HG02588 (cell line): ENCODE data around the gene GNPDA1.

Source experiments
- ATAC-seq: cut with Tn5 transposase; IDR thresholded peaks from one replicate; pipeline ENCODE4 v1.9.1; 2021; ENCODE audit warnings: mild to moderate bottlenecking, moderate library complexity; ENCODE audit not compliant: unreplicated experiment

The GNPDA1 gene

DNA sequence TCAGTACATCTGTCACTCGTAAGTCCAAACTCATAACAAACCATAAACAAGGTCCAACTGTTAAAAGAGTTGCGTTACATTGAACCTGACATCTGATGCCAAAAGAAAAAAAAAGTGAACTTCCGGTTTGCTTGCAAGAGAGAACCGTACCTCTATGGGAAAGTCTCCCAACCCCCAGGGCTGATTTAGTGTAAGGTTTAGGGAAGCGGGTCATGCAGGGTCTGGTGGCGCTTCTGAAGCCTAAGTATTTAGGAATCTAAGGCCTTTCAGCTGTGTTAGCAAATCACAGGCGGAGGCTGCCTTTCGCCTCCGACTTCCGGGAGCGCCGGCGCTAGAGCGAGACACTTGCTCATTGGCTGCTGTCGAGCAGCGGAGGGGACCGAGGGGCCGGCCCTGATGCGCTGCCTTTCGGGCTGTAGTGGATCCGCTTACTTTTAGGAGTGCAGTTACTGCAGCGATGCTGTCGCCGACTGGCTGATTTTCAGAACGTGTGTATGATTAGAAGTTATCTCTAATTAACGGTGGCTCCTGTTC lies 12.0 kb upstream of the GNPDA1 start:
- ATAC-seq, result peak; percentile 100

DNA sequence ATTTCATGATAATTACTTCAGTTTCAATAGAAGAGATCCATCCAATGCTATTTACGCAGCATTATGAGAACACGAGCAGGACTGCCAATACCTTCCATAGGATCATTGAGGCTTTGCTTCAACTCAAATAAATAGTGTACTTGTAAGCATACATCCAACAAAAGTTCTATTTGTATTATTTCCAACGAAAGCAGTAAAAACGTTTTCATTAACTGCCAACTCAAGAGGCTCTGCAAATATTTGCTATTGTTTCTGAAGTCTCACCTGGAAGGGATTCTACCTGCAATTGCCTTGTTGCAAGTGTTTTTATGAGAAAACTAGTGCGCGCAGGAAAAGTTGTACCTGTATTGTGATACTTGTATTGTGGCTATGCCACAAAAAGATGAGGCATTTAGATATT lies 11.0 kb upstream of the GNPDA1 start:
- no peak for ATAC-seq

DNA sequence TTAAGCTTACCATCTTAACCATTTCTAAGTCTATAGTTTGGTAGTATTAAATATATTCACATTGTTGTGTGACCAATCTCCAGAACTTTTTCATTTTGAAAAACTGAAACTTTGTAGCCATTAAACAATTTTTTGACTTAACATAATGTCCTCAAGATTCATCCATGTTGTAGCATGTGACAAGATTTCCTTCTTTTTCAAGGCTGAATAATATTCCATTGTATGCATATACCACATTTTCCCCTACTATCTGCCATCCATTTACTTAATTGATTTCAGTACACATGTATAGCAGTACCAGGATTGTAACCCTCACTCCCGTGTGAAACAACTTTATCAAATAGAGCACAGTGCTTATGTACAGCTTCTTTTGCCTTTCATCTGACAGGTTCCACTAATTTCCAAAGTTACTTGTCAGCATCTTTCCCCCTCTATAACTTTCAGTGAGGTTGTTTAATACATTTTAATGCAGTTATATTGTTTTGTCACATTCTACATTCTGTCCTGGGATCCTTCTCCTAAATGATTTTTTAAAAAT lies 7.4 kb upstream of the GNPDA1 start:
- no peak for ATAC-seq

DNA sequence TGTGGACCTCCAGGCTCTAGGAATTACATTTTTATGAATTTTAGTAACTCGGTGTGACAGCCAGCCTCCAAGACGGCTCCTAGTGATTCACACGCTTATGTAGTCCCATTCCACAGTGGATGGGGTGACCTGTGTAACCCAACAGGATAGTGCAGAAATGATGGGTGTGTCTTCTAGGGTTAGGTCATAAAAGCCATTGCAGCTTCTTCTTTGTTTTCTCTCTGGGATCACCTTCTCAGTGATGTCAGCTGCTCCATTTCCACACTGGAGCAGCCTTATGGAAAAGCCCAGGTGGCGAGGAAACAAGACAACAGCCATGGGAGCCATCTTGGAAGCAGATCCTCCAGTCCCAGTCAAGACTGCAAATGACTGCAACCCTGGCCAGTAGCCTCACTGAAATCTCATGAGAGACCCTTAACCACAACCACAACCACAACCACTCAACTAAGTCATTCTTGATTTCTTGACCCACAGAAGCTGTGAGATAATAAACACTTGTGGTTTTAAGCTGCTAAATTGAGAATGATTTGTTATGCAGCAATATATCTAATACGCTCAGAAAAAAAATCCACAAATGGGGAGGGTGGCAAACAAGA lies 5.1 kb upstream of the GNPDA1 start:
- no peak for ATAC-seq

DNA sequence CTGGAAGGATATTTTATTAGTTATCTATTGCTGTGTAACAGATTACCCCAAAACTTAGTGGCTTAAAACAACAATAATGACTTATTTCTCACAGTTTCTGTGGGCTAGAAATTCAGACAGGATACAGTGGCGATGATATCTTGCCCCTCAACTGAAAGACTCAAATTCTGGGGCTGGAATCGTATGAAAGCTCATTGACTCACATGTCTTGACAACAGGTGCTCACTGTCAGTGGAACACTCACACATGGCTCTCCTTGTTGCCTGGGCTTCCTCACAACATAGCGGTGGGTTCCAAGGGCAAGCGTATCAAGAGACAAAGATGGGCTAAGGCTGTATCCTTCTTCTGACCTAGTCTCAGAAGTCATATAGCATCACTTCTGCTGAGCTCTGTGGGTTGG lies 3.7 kb upstream of the GNPDA1 start:
- no peak for ATAC-seq

DNA sequence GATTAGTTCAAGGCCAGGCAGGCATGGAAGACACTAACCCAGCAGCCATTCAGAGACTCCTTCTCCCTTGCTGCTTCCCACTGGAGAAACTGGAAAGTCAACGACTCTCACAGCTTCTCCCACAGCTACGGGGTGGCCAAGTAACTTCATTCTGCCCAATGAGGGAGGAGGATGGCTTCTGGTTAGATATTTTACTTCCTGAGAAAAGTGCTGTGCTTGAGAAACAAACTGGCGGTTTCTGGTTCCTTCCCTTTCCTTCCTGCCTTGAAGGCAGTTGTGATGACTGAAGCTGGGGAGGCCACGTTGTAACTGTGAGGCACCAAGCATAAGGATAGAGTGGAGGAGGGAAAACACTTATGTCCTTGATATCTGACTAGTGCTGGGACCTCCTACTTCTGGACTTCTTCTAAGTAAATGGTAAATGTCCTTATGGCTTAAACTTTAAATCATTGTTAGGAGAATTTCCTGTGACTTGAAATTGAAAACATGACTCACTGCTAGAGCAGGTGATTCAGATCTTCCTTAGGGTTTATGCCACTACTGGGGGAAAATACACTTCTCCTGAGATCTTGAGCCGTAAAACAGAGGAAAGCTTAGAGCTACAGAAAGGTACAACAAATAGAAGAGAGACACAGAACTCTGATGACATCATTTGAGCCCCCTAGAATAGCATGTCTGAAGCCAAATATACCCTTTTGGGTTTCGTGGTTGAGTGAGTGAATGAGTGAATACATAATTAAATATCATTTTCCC lies 3.1 kb upstream of the GNPDA1 start:
- no peak for ATAC-seq

DNA sequence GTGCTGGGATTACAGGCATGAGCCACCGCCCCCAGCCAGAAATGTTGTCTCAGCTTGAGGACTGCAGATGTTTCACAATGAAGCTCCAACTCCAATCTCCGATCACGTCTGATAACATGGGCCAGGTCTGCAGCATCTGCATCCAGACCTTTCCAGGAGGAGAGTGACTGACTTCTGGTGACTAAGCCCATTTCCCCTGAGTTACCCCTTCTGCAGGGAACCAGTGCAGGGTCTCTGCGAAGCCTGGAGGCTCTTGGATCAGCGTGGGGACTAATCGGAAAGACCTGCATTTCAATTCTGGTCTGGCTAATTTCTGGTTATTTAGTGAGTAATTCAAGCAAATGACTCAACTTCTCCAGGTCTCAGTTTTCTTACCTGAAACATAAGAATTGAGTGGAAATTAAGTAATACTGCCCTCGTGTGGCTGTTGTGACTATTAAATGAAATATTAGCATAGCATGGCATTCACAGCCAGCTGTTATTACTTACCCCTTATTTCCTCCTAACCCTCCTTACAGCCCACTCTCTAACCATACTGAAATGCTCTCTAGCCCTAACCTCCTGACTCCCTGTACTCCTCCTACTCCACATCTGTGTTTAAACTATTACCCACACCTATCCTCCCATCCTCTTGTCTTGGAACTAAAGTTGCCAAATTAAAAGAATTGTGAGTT lies 2.2 kb upstream of the GNPDA1 start:
- no peak for ATAC-seq

DNA sequence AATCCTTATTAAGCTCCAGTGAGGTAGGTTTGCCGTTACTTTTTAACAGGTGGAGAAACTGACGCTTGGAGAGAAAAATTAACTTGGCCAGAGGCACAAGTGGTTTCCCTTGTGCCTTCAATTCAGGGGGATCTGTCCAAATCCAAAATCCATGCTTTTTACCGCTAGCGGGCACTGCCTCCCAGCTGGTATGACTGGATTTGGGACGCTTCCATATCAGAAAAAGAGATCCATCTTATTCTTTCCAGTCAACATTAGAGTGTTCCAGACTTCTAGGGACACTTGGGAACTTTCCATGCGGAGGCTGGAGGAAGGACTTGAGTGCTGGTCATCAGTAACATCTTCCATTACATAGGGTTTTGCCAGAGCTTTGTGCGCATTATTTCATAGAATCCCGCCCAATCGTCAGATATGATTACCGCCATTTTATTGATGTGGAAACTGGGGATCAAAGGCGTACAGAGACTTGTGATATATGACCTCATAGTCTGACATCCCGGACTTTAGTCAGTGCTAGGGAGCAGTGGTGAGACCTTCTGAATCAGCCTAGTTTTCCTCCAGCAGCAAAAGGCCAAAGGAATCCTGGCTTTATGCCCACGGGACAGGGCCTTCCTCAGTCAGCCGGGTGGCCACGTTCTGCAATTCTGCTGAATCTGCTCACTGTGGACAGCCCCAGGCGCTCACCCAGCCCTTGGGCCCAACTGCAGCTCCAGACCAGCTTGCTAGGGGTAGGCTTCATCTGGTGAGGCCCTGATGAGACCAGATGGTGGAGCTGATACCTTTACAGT lies 1.1 kb upstream of the GNPDA1 start:
- no peak for ATAC-seq

DNA sequence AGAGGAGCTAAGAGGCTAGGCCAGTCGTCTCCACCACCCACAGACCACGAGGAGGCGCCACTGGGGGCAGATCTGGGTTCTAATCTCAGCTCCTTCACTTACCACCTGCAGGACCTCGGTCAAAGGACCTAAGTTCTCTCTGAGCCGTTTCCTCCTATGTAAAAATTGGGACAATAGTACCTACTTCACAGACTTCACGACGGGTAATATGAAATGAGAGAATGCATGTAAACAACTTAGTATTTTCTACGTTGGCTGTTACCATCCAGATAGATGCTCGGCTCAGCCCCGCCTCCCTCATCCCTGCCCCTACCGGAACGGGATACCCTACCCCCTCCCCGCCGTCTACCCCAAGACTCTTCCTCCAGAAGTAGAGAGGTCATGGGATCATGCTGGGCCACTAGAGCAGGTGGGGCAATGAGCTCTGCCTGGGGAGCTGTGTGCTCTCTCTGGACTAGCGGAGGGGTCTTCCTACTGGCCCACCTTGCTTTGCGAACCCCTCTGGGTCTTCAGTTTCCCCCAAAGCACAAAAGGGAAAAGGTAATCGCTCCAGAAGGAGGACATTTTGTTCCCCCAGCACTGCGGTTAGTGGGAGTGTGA lies 541 bp downstream of the GNPDA1 start:
- ATAC-seq, result no peak

DNA sequence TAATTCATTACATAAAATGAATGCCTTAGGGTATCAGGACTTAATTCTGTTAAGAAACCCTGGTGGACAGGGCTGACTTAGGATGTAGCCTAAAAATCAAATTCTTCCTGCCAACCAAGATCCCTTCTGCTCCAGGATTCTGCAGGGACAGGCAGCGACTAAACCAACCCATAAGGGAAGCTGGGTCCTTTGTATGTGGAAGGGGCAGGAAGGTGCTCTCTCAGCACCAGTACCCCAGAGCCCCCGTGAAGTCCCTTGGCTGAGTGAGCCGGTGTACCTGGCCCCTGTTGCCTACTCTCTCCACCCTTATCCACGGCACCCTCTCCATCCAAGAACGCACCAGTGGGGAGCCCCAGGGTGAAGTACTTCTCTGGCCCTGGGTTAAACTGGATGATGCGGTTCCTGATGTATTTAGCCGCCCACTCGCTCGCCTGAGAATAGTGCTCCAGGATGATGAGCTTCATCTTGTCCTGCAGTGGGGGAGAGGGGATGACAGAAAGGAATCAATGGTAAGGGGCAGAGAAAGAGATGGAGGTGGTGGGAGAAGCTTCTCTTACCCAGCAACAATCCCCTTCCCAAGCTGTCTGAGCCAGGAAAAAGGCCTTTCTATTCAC lies 1.1 kb downstream of the GNPDA1 start:
- no peak for ATAC-seq

DNA sequence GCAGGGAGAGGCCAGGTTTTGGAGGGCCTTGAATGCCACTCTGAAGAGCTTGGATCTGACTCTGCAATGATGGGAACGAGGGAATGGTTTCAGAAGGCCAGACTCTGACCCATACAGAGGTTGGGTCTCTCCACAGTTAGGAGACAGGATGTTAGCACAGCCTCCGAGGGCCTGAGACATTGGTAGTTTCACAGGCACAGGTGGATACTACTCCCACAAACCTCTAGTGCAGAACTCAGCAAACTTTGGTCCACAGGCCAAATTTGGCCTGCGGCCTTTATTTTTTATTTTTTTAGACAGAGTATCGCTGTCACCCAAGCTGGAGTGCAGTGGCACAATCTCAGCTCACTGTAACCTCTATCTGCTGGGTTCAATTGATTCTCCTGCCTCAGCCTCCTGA lies 2.9 kb downstream of the GNPDA1 start:
- ATAC-seq, result no peak

DNA sequence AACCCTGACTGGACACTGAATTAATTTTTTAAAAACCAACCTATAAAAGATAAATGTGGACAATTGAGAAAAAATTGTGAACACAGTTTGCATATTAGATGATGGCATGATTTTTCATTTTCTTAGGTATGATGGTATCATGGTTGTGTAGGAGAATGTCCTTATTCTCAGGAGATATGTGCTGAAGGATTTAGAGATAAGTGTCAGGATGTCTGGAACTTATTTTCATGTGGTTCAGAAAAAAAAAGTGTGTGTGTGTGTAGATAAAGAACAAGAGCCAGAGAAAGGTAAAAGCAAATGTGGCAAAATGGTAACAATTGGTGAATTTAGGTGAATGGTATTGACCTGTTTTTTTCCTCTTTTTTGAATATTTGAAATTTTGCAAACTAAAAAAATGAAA lies 4.0 kb downstream of the GNPDA1 start:
- ATAC-seq, result no peak

DNA sequence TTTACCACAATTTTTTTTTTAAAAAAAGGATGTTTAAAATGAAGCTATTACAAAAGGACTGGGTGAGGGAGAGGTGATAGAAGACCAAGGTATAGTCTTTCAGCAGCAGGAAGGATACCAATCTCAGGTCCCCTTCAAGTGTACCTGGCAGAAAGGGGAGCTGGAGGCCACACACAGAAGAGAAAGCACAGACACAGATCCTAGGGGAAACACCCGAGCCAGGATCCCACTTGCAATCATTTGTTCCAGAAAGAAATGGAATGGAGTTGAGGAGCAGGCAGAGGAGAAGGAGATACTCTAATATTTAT lies 5.6 kb downstream of the GNPDA1 start:
- no peak for ATAC-seq

DNA sequence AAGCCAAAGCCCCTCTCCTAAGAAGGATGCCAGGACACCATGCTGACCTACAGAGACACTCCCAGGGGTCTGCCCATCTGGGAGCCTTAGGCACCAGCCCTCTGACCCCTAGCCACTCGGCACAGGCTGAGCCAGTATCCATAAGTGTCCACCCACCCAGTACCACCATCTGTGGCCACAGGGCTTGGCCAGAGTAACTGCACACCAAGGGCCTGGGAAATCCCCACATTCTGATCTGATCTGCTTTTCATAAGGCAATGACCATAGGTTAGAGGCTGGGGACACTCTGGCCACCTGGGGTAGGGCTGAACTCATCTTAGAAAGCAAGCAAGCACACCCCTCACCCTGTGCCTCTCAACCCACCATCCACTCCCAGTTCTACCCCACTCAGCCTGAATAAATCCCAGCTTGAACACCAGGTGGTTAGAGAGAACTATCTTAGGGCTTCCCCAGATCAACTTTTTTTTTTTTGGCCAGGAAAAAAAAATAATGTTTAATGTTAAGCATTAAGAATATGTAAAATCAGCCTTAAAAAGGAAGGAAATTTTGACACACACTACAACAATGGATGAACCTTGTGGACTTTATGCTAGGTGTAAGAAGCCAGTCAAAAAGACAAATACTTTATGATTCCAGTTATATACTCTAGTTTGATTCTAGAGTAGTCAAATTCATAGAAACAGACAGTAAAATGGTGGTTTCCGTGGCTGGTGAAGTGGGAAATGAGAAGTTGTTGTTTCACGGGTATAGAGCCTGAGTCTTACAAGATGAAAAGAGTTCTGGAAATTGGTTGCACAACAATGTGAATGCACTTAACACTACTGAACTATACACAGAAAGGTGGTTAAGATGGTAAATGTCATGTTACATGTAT lies 6.2 kb downstream of the GNPDA1 start:
- no peak for ATAC-seq

DNA sequence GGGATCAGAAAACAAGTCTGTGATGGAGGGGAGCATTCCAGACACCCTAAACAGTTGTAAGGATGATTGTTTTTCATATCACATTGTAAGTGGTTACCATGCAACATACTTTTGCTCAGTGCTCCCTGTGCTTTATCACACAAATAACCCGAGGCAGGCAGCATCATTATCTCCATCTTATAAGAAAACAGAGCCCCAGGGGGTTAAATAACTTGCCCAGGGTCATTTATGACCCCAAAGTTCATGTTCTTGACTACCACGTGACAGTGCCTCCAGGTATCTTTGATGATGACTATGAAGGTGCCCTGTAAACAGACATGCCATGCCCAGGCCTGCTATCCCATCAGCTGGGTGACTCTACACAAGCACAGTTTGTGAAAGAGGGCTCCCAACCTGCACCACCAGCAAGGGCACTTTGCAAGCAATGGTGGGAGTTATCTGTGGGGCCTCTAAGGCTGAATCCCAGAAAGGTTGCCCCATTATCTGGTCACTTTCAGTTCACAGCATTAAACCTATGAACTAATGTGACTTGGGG lies 9.5 kb downstream of the GNPDA1 start:
- ATAC-seq, result no peak

DNA sequence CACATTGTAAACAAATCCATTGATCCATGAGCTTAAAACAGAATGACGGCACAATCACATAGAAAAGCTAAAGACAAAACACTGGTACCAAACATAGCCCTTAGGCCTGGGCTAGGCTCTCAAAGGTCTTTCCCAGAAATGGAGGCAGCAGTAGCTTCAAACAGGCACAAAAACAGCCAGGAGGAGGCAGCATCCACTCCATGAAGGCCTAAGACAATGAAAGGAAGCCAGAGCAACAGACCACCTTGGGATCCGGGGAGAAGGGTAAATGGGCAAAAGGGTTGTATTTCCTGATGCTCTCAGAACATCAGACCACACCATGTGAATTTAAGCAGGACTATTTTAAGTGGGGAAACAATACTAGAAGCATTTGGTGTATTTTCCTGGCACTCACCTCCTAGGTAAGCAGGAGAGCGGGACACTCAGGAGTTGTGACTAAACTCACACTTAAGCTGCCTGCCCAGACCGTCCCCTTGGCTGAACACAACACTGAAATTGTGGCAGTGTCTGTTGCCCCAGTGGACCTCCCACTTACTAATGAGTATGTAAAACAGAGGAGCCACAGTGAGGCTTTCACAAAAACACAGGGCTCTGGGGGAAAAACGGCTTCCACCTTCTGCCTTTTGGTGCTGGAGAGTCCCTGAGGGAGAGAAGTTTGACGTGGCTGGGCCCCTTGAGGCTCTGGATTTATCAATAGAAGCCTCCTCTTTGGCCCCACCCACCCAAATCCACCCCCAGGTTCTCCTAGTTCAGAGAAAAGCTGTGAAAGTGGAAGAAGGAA lies 11.9 kb downstream of the GNPDA1 start:
- no peak for ATAC-seq

DNA sequence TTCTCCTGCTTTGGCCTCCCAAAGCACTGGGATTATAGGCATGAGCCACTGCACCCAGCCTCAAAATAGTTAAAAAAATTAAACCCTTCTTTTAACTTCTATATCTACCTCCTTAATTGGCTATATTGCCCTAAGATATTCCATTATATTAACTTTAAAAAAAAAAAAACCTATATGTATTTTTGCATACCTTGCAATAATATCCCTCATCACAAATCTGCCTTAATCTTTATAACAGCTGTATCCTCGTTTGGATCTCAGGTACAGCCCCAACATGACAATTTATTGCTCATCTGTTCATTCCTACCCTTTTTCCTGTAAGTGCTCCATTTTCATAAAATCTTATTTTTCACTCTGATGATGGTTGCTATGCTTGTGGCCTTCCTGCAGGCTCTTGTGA lies 12.7 kb downstream of the GNPDA1 start:
- no peak for ATAC-seq

DNA sequence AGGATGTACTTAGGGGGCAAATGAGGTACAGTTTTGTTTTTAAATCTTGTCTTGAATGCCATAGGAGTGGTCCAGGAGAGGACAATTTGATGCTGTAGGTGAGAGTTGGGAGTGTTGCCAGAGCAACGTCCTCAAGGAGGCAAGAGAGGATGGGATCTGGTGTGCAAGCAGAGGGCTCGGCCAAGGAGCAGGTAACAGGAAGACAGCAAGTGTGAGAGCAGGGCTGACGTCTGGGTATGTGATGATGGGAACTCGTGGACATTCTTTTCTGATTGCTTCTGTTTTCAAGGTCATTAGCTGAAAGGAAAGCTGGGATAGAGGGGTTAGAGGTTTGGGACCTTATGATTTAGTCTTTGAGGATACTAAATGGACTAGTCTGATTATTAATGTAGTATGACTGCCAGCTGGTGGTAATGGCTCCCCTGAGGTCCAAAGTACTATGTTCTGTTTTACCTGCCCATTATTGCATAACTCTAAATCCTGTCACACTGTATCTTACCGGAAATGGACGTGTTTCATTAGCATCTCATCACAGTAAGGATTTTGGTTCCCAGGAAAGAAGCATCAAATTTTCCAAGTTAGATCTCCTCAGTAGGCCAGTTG lies 15.4 kb downstream of the GNPDA1 start:
- no peak for ATAC-seq
